NB4 (cell line): ENCODE data around the gene CTNNAL1.
A peak's percentile ranks its signal among the peaks of the same experiment; 100 is the strongest.

Experiments
- DNase-seq: peaks from one replicate; pipeline ENCODE4 v3.0.0; 2010; ENCODE audit warnings: low read depth
- H3K4me3 ChIP-seq: one replicate; pipeline ENCODE4 v1.5.1; 2011; ENCODE audit warnings: mild to moderate bottlenecking, low read depth, low read length, moderate library complexity
- CTCF ChIP-seq: IDR thresholded peaks from one replicate; pipeline ENCODE4 v1.5.1; 2012; ENCODE audit warnings: low read depth, low read length
- MAX ChIP-seq: IDR thresholded peaks from 2 replicates; pipeline ENCODE4 v1.6.1; 2011; ENCODE audit warnings: low read depth, low read length
- MYC ChIP-seq: IDR thresholded peaks from 2 replicates; pipeline ENCODE4 v1.6.1; 2011; ENCODE audit warnings: low read depth, low read length
- POLR2A ChIP-seq: IDR thresholded peaks from 2 replicates; pipeline ENCODE4 v1.6.1; 2011; ENCODE audit warnings: mild to moderate bottlenecking; ENCODE audit not compliant: insufficient read length; ENCODE audit errors: extremely low read depth

CTNNAL1 gene

GRCh38 chr9:109005678-109006077 lies 7.6 kb downstream of the CTNNAL1 start:
- TF ChIP-seq POLR2A (no peak), MAX (no peak), MYC (no peak), CTCF (no peak)
- H3K4me3 ChIP-seq: no peak overlapping the region
- no peak for DNase-seq

GRCh38 chr9:109003116-109003515 lies 10.2 kb downstream of the CTNNAL1 start:
- TF ChIP-seq POLR2A: no peak
- no peak for TF ChIP-seq MAX
- no peak for TF ChIP-seq CTCF
- no peak for TF ChIP-seq MYC
- no peak for DNase-seq
- H3K4me3 ChIP-seq: no peak overlapping the region

- TF ChIP-seq CTCF (no peak), MYC (no peak), MAX (no peak), POLR2A (no peak)
These were observed 11.2 kb downstream of the CTNNAL1 start for GRCh38 chr9:109002141-109002540.

GRCh38 chr9:109001275-109001676 lies 12.0 kb downstream of the CTNNAL1 start:
- H3K4me3 ChIP-seq: no peak overlapping the region
- no peak for TF ChIP-seq MYC
- no peak for TF ChIP-seq POLR2A
- no peak for TF ChIP-seq CTCF
- TF ChIP-seq MAX: no peak
- no peak for DNase-seq

More at GRCh38 chr9:109002141-109002540, 11.2 kb downstream of the CTNNAL1 start:
- DNase-seq: no peak
- H3K4me3 ChIP-seq: no peak overlapping the region

GRCh38 chr9:108997112-108997511 lies 16.2 kb downstream of the CTNNAL1 start:
- H3K4me3 ChIP-seq: no peak overlapping the region
- TF ChIP-seq CTCF: no peak
- no peak for TF ChIP-seq POLR2A
- TF ChIP-seq MYC: no peak
- TF ChIP-seq MAX: no peak
- DNase-seq: peak; percentile 25

- H3K4me3 ChIP-seq: no peak overlapping the region
- TF ChIP-seq POLR2A (no peak), MYC (no peak), CTCF (no peak), MAX (no peak)
- DNase-seq: peak; percentile 50
These were observed 16.7 kb downstream of the CTNNAL1 start for GRCh38 chr9:108996643-108997042.
